NCI-H128 (cell line): ENCODE measurements around the gene NACA2.
"Not testable (repeated sequence)": the region's sequence is repeated elsewhere in the genome, so short reads cannot be mapped to it uniquely, and the experiment has no call there.

ENCODE experiments used
- DNase-seq: peaks from one replicate; lab custom pipeline; 2025; ENCODE audit not compliant: unreplicated experiment; lab: John Stamatoyannopoulos, UW

NACA2 gene

GRCh38 chr17:61552560-61552959 is 38.5 kb downstream of the NACA2 start:
- not testable (repeated sequence) for DNase-seq

- no peak for DNase-seq
These were observed 39.7 kb downstream of the NACA2 start for GRCh38 chr17:61551255-61551742.

DNA sequence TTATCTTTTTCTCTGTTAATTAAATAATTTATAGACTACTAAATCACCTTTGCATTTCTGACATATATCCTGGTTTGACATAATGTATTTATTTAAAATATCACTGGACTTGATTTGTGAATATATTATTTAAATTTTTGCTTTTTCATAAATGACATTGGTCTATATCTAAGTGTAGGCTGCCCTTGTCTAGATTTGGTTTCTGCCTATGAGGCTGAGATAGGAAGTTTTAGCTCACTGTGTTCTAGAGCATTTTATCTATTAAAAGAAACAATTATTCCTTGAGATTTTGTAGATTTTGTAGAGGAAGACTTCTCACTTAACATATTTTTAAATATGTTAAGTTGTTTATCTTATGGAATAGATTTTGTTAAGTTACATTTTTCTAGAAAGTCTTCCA is 43.9 kb downstream of the NACA2 start:
- DNase-seq, result no peak

DNA sequence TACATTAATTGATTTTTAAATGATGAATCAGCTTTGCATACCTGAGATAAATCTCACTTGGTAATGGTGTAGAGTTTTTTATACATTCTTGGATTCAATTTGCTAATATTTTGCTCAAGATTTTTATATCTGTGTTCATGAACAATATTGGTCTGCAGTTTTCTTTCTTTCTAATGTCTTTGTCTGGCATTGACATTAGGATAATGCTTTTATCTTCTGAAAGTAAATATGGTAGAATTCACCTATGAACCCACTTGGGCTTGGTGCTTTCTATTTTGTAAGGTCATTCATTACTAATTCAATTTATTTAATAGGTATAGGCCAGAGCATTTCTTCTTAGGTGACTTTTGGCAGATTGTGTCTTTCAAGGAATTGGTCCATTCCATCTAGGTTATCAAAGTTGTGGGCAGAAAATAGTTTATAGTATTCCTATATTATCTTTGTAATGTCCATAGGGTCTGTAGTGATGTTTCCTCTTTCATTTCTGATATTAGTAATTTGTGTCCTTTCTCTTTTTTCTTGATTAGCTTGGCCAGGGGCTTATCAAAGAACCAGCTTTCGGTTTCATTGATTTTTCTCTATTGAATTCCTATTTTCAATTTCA is 45.6 kb downstream of the NACA2 start:
- no peak for DNase-seq

- no peak for DNase-seq
These were observed 47.1 kb downstream of the NACA2 start for GRCh38 chr17:61543786-61544415.

DNA sequence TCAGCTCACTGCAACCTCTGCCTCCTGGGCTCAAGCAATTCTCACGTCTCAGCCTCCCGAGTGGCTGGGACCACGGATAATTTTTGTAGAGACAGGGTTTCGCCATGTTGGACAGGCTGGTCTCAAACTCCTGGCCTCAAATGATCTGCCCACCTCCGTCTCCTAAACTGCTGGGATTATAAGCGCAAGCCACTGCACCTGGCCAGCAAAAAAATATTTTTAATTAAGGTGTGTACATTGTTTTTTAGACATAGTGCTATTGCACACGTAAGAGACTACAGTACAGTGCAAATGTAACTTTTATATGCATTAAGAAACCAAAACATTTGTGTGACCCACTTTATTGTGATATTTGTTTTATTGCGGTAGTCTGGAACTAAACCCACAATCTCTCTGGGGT is 49.0 kb downstream of the NACA2 start:
- no peak for DNase-seq

GRCh38 chr17:61540874-61541273 is 50.1 kb downstream of the NACA2 start:
- DNase-seq, result no peak
